Stimulated activated CD4-positive, alpha-beta T cell treated with anti-CD3 and anti-CD28 coated beads, TNF-alpha, amount 100 ng/mL, for 1 hour (primary cell): ENCODE measurements around the gene ZDHHC12.
A peak's percentile ranks its signal among the peaks of the same experiment; 100 is the strongest.

Source experiments
- DNase-seq, 3 donors: peaks; one replicate each; pipeline ENCODE4 v3.0.0-alpha.2; 2020; ENCODE audit warnings: low read depth in 3 of 3, low spot score in 1 of 3

The ZDHHC12 gene

DNA sequence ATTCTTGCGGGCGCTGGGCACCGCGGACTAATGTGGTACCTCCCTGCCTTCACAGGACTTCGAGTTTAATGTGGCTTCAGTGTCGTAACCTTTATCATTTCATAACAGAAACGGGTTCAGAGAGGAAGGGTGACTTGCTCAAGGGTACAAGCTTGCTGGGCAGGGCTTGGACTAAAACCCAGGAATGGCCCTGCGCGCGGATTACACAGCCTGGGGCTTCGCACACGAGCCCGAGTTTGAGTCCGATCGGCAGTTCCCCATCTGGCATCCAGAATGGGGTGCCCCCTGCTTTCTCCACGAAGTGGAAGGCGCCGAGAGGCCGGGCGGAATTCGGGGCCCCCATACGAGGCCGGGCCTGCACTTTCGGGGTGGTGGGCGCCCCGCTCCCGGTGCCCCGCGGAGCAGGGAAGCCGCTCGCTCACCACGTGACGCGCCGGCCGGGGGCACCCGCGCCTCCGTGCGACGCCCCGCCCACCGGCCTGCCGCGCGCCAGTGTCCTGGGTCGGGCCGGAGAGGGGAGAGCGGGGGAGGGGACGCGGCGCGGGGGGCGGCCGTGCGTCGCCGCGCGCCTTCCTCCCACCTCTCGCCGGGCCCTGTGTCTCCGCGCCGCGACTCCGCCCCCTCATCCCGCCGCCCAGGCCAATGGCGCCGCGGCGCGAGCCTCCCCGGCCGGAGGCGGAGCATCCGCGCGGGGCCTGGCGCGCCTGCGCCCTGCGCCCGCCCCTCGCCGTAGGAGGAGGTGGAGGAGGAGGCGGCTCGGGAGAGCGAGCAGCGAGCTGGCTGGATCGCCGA lies 35.2 kb downstream of the ZDHHC12 start, which contains the start of gene SET:
Gene SET (plus strand): TSS at position 722 of the 792 bp plus-strand sequence. CDS start 361 bp downstream, outside the sequence.
- DNase-seq, result peak; percentile 79 to 89 (median 85)

DNA sequence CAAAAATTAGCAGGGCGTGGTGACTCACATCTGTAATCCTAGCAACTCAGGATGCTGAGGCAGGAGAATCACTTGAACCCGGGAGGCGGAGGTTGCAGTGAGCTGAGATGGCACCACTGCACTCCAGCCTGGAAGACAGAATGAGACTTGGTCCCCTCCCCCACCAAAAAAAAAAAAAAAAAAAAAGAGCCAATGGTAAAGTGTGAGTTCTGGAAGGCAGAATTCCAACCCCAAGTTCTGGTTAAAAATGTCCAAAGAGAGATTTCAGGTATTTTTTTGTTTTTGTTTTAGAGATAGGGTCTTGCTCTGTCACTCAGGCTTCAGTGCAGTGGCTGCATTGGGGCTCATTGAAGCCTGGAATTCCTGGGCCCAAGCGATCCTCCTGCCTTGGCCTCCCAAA lies 36.5 kb downstream of the ZDHHC12 start:
- DNase-seq, result no peak

DNA sequence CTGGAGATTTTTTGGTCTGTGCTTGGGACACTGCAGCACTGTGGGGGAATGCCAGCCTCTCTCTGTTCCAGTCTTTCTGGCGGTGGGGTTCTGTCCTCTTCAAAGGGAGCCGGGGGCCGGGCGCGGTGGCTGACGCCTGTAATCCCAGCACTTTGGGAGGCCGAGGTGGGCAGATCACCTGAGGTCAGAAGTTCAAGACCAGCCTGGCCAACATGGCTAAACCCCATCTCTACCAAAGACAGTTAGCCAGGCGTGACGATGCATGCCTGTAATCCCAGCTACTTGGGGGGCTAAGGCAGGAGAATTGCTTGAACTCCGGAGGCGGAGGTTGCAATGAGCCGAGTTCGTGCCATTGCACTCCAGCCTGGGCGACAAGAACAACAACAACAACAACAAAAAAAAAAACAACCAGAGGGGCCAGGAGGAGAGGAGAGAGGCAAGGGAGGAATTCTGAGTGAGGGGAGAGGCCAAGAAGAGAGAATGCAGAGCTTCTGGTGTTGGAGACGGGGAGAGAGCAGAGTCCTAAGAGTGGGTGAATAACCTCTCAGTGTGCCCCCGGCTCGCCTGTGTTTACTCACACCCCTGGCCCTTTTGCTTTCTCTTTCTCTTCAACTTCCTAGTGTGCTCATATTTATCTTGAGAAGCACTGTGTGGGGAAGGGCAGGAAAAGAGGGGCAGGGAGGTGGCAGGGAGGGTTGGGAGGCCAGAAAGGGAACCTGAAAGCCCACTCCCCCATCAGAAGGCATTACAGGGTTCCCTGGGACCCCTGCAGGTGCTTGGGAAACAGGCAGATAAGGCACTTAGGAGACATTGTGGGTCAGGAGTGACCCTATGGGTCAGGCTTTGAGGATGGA lies 38.1 kb downstream of the ZDHHC12 start:
- peak in 1 of 3 donors; percentile 26 for DNase-seq

DNA sequence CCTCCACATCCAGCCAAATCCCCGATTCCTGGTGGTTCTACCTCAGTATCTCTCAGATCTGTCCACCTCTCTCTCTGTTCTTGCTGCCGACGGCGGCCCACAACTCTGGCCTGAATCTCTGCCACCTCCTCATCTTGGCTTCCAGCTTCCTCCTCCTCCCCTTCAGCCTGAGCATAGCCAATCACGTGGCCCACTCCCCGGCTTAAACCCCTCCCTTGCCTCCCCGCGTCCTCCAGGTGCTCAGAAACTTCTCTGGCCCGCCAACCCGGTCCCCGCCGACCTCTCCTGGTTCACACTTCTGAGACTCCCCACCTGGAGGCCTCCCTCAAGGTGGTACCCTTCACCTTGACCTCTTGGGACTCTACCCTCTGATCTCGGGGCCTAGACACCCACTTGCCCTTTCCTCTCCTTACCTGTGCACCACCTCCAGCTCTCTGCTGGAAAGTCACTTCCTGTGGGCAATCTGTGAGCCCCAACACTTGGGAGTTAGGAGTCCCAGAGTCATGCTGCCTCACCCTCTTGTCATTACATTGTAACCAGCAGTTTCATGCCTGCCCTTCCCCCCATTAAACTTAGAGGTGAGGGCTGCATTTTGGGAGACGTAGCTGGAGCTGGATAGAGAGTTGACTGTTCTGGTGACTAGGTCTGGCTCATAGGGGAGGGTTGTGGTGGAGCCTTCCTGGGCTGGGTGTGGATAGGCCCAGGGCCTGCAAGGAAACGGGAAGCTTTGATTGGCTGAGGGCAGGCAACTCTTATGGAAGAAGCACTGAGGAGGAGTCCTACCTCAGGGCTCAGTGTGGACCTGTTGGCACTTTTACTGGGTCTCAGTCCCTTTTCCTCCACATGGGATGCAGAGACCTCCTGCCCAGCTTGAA lies 39.4 kb downstream of the ZDHHC12 start:
- DNase-seq, result peak in 1 of 3 donors; percentile 53

DNA sequence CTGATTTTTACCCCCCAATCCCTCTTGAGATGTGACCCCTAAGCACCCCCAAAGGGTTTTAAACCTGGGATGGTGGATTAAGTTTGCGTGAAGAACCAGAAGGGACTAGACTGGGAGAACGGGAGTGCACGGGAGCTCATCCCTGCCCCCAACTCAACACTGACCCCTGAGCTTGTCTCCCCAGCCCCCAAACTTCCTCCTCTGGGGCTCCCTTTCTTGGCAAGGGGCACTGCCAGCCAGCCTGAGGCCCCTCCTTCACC lies 39.9 kb downstream of the ZDHHC12 start:
- DNase-seq, result no peak

DNA sequence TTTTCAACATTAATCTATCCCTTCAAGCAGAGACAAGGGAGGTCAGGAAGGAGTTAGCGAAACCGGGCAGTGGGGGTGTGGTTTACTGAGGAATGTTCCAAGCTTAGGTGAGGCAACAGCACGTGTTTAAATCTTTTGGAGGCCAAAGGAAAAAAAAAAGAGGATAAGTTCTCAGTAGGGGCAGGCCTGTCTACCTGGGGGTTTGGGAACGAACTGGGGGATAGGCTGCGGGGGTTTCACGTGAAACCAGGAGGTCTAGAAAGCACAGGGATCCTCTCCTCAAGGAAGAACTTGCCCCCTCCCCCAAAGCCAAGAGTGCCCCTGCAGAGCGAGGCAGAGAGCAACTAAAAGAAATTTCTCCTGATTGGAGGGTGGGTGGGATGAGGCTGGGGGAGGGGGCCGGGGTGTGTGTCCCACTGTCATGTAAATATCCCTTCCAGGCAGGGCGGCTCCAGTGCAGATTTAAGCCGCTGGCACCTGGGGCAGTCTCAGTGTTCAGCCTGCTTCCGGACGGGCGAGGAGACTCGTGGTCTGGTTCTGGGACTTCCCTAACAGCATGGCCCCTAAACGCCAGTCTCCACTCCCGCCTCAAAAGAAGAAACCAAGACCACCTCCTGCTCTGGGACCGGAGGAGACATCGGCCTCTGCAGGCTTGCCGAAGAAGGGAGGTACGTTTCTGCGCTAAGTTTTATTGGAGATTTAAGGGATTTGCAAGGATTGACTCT lies 40.4 kb downstream of the ZDHHC12 start:
- DNase-seq, result no peak

DNA sequence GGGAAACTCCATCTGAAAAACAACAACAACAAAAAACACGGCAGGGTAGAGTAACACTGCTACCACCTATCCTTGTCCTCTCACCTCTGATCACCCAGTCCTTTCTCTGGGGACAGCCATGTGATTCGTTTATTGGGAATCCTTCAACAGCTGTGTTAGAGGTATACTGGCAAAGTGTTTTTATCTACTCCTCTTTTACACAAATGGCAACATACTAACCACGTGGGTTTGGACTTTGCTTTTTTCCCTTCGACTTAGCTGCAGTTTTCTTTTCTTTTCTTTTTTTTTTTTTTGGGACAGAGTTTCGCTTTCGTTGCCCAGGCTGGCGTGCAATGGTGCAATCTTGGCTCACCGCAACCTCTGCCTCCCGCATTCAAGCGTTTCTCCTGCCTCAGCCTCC lies 46.1 kb downstream of the ZDHHC12 start:
- no peak for DNase-seq

DNA sequence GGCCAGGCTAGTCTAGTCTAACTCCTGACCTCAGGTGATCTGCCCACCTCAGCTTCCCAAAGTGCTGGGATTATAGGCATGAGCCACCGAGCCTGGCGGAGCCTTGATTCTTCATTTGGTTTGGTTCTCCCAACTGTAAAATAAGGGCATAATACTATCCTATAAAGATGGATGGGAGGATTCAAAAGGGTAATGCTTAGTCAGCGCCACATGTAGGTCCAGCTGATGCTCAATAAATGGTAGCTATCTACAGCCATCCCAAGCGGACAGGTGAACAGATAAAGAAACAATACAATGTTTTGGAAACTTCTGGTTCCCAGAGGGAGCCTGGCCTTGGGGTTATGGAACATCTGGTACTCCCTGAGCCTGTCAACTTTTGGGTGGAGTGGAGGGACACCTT lies 48.5 kb downstream of the ZDHHC12 start:
- DNase-seq, result no peak
